HepG2 (cell line): Measurements from ENCODE around the gene FCGBP. TPM values are rescaled to one million over a fixed set of nuclear protein-coding genes. Genes with fewer than 3 reads are reported as not detected.
A peak's percentile ranks its signal among the peaks of the same experiment; 100 is the strongest.
"Not testable (repeated sequence)": the region's sequence is repeated elsewhere in the genome, so short reads cannot be mapped to it uniquely, and the experiment has no call there.

Experiments used
- ATAC-seq: fragments of 200-7000 bp; cut with Tn5 transposase; 3 replicates; pipeline ENCODE4 v1.9.1; 2020; ENCODE audit warnings: mild to moderate bottlenecking, moderate library complexity
- BruUV-seq: library from RNA; stranded (reverse); fragments of 400-500 nt; replicated peaks from 2 replicates; lab custom pipeline; 2021; lab: Mats Ljungman, UMichigan
- CTCF ChIA-PET: fragments of 300-600 bp; formaldehyde crosslinking; extraction: SDS; loops from one replicate; lab custom pipeline; 2021; ENCODE audit warnings: low total read pairs, inconsistent platforms, low intra/inter-chr PET ratio; lab: Yijun Ruan, JAX
- POLR2A ChIA-PET: fragments of 350-600 bp; sonication (Branson Sonifier 250); formaldehyde crosslinking; loops from one replicate; lab custom pipeline; 2020; ENCODE audit warnings: antibody characterized with exemption, inconsistent platforms; lab: Yijun Ruan, JAX
- DNase-seq: peaks from one replicate; pipeline ENCODE4 v3.0.0-alpha.2; 2015; ENCODE audit warnings: low spot score
- FAIRE-seq: peaks from 3 replicates; lab custom pipeline; 2011; peaks lifted over from hg19 to GRCh38; lab: Jason Lieb, UNC
- H2AFZ ChIP-seq: one replicate; pipeline ENCODE4 v1.6.1; 2011; ENCODE audit warnings: low read length, inconsistent platforms
- H3K27ac ChIP-seq: fragments of 300-600 bp; 3 replicates; pipeline ENCODE4 v1.8.0; 2011; ENCODE audit warnings: mixed run types, mild to moderate bottlenecking, mixed read lengths, low read length, inconsistent platforms; ENCODE audit not compliant: insufficient read depth; ENCODE audit errors: extremely low read length
- H3K27me3 ChIP-seq, 2 experiments: fragments of 200-600 bp in 1 of 2; 2 replicates in 1 of 2; 3 replicates in 1 of 2; pipeline versions ENCODE4 v1.6.0 to v1.8.0; 2011; ENCODE audit warnings: low read length in 2 of 2, mild to moderate bottlenecking in 2 of 2, moderate library complexity in 2 of 2, inconsistent platforms in 1 of 2; ENCODE audit not compliant: insufficient read depth in 2 of 2, control insufficient read depth in 1 of 2
- H3K36me3 ChIP-seq, 2 experiments: fragments of 200-600 bp in 1 of 2; replicated peaks in 1 of 2; 2 replicates in 1 of 2; 3 replicates in 1 of 2; pipeline versions ENCODE4 v1.5.1 to v1.8.0; 2011; ENCODE audit warnings: low read length in 2 of 2, inconsistent platforms in 1 of 2; ENCODE audit not compliant: insufficient read depth in 2 of 2, control insufficient read depth in 1 of 2
- H3K4me1 ChIP-seq: 2 replicates; pipeline ENCODE4 v1.5.1; 2012; ENCODE audit warnings: low read length, inconsistent platforms; ENCODE audit not compliant: insufficient read depth
- H3K4me2 ChIP-seq: 2 replicates; pipeline ENCODE4 v1.6.0; 2011; ENCODE audit warnings: low read depth, low read length, inconsistent platforms
- H3K4me3 ChIP-seq, 3 experiments: fragments of 200-600 bp in 1 of 3; sonication (generic), shearing (Covaris generic) in 1 of 3; replicated peaks in 1 of 3; 2 replicates each; pipeline ENCODE4 v1.5.1; 2011 to 2016; ENCODE audit warnings: low read length in 3 of 3, inconsistent platforms in 2 of 3, low read depth in 2 of 3, mild to moderate bottlenecking in 2 of 3, control low read depth in 1 of 3, mixed read lengths in 1 of 3; ENCODE audit not compliant: insufficient read depth in 1 of 3
- H3K79me2 ChIP-seq: one replicate; pipeline ENCODE4 v1.6.1; 2011; ENCODE audit warnings: low read length, inconsistent platforms; ENCODE audit not compliant: insufficient read depth
- H3K9ac ChIP-seq: 2 replicates; pipeline ENCODE4 v1.6.0; 2011; ENCODE audit warnings: mild to moderate bottlenecking, low read depth, low read length, inconsistent platforms; ENCODE audit not compliant: insufficient read depth
- H3K9me3 ChIP-seq: 2 replicates; pipeline ENCODE4 v1.5.1; 2012; ENCODE audit warnings: mild to moderate bottlenecking, low read length
- H4K20me1 ChIP-seq: 2 replicates; pipeline ENCODE4 v1.6.0; 2011; ENCODE audit warnings: inconsistent platforms, mild to moderate bottlenecking, low read length, moderate library complexity; ENCODE audit not compliant: insufficient read depth
- DNMT1 ChIP-seq: sonication (generic); formaldehyde crosslinking; IDR thresholded peaks from 2 replicates; pipeline ENCODE4 v1.5.1; 2020; ENCODE audit warnings: mild to moderate bottlenecking, missing genetic modification reagents
- FOXA1 ChIP-seq, 2 experiments: fragments of 450-650 bp in 1 of 2; sonication (generic) in 1 of 2; formaldehyde crosslinking in 1 of 2; IDR thresholded peaks; 2 replicates each; pipeline versions ENCODE4 v1.4.0 to v1.6.1; 2016 to 2020; ENCODE audit warnings: missing genetic modification reagents in 1 of 2
- GABPB1 ChIP-seq: IDR thresholded peaks from 2 replicates; pipeline ENCODE4 v1.6.1; 2016; ENCODE audit warnings: mild to moderate bottlenecking, missing genetic modification reagents, moderate library complexity, missing compliant biosample characterization
- SYNCRIP ChIP-seq: fragments of 200-400 bp; formaldehyde crosslinking; IDR thresholded peaks from 2 replicates; pipeline ENCODE4 v1.6.1; 2018; ENCODE audit warnings: mild to moderate bottlenecking, low read depth, low read length; ENCODE audit not compliant: insufficient read depth
- ZBTB38 ChIP-seq: sonication (generic); formaldehyde crosslinking; IDR thresholded peaks from 2 replicates; pipeline ENCODE4 v1.5.1; 2020; ENCODE audit warnings: mild to moderate bottlenecking, missing genetic modification reagents
- ZNF121 ChIP-seq: sonication (generic); formaldehyde crosslinking; IDR thresholded peaks from 2 replicates; pipeline ENCODE4 v1.5.0; 2020; ENCODE audit warnings: mild to moderate bottlenecking, missing genetic modification reagents
- WGBS: methylation state at CpG from one replicate; pipeline ENCODE4 v1.1.6; 2017; ENCODE audit warnings: low lambda C conversion rate; 5-methylcytosine and 5-hydroxymethylcytosine counted together
- in situ Hi-C: cut with HindIII; loops from 2 replicates; pipeline ENCODE4 v1.10.0; 2017; ENCODE audit warnings: low pct_unique_long_range_greater_than_20kb; ENCODE audit not compliant: extremely low pct_ligation_motif_present
- intact Hi-C: fragments of 100-400 bp; cut with micrococcal nuclease; formaldehyde crosslinking; loops from one replicate; pipeline ENCODE4 v1.10.0; 2022; ENCODE audit not compliant: unreplicated experiment
- polyA plus RNA-seq, 8 experiments: library from polyadenylated mRNA; depleted of rRNA in 3 of 8; stranded (reverse) in 7 of 8; unstranded in 1 of 8; fragments of >200 nt; fragmentation: Illumina TruSeq in 4 of 8; extraction: Trizol in 4 of 8; gene quantifications; 2 replicates each; pipeline versions ENCODE4 v1.2.1 to v1.2.3, GENCODE V29; 2011 to 2016; ENCODE audit warnings: low read depth in 4 of 8, missing spikeins in 1 of 8, mixed read lengths in 1 of 8; ENCODE audit not compliant: insufficient read depth in 1 of 8
- total RNA-seq, 5 experiments: library from RNA; depleted of rRNA; stranded (reverse); fragments of >200 nt; fragmentation: Illumina TruSeq; extraction: Trizol; gene quantifications; 2 replicates each; pipeline ENCODE4 v1.2.3, GENCODE V29; 2016; ENCODE audit warnings: low read depth in 1 of 5
- TF ChIP-seq, protein P1 (sequence below): sonication (generic); formaldehyde crosslinking; IDR thresholded peaks from 2 replicates; pipeline ENCODE4 v1.4.0; 2020; ENCODE audit warnings: missing genetic modification reagents
- TF ChIP-seq, protein P2 (sequence below): sonication (generic); formaldehyde crosslinking; IDR thresholded peaks from 2 replicates; pipeline ENCODE4 v1.5.1; 2020; ENCODE audit warnings: mild to moderate bottlenecking, missing genetic modification reagents, moderate library complexity

Gene FCGBP
- total and polyA plus RNA-seq, 2 of the 13 experiments (the other 11 are each of a cell fraction or from before 2014, with no cell fraction given), result 1.3 to 7.0 TPM

DNA sequence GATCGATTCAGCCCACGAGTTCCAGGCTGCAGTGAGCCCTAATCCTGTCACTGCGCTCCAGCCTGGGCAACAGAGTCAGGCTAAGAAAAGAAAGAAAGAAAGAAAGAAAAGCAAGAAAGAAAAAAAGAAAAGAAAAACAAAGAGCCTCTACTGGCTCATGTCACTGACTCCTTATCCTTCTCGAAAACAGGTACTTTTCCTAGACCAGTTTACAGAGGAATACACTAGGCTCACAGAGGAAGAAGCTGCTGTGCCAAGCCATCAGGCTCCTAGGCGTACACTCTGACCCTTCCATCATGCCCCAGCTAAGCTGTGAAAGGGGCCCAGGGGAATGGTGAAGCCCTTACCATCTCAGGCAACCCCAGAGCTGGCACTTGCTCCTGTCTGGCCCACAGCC is 41.9 kb downstream of the FCGBP start:
- H3K79me2 ChIP-seq, POLR2A ChIA-PET, FAIRE-seq, H3K36me3 ChIP-seq, DNase-seq, CTCF ChIA-PET, H3K4me2 ChIP-seq, H3K27me3 ChIP-seq, H2AFZ ChIP-seq, ATAC-seq, H3K4me3 ChIP-seq, H3K27ac ChIP-seq, intact Hi-C loops, H3K9ac ChIP-seq, H4K20me1 ChIP-seq, BruUV-seq, H3K9me3 ChIP-seq: not testable (repeated sequence)
- in situ Hi-C loops, result loop anchor here (5.0 kb wide), 1 partner anchor 80 kb away; the partner anchor contains the start of gene PSMC4
- WGBS, result 77% methylated on average over 5 of the region's 5 CpGs
- H3K4me1 ChIP-seq, result peaks cover 18% of the 10 kb centered on the region

DNA sequence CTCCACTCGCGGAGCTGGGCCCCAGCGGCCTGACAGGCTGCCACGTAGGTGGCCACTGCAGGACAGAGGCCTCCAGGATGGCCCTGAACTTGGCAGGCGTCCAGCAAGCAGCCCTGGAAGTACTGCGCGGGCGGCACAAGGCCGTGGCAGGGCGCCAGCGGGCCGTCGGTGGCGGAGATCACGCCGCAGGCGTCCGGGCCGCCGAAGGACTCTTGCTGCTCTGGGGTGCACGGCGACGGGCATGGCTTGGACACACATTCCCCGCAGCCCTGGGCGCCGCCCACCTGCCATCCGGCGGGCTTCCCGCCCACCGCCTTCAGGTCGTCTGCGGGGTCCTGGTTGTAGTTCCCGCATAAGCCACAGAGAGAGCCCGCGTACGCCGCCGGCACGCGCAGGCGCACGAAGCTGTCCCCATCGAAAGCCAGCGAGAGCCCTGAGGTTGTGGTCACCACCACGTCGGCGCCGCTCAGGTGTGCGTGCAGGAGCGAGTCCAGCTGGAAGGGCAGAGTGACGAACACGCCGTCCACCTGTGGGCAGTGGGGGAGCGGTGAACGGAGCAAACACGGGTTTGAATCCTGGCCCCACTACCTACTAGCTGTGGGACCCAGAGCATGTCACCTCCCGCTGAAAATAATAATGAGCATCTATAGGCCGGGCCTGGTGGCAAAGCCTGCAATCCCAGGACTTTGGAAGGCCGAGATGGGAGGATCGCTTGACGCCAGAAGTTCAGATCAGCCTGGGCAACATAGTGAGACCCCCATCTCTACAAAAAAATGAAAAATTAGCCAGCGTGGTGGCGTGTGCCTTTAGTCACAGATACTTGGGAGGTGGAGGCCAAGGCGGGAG is 42.6 kb downstream of the FCGBP start:
- ATAC-seq; H2AFZ ChIP-seq; H3K27me3 ChIP-seq; H3K9ac ChIP-seq; H4K20me1 ChIP-seq; H3K4me2 ChIP-seq; H3K27ac ChIP-seq; FAIRE-seq; H3K79me2 ChIP-seq; DNase-seq; H3K9me3 ChIP-seq; H3K36me3 ChIP-seq; CTCF ChIA-PET; H3K4me3 ChIP-seq; BruUV-seq; intact Hi-C loops; TF ChIP-seq FOXA1 (IDR thresholded peaks at IDR 0.05): not testable (repeated sequence)
- WGBS, result 98% methylated on average over 64 of the region's 64 CpGs
- in situ Hi-C loops, result loop anchor here (5.0 kb wide), 1 partner anchor 80 kb away; the partner anchor contains the start of gene PSMC4
- TF ChIP-seq FOXA1 (CRISPR knock-in tag; IDR thresholded peaks at IDR 0.05) (0 out of 2 replicates have a peak, but pooled peaks have one; percentile 8), GABPB1 (CRISPR knock-in tag) (0 out of 2 replicates have a peak, but pooled peaks have one; percentile 7), ZBTB38 (CRISPR knock-in tag) (peak; percentile 8), SYNCRIP (0 out of 2 replicates have a peak, but pooled peaks have one; percentile 76), DNMT1 (CRISPR knock-in tag) (peak; percentile 70; the same call in 1 of the 2 replicates), ZNF121 (CRISPR knock-in tag) (peak; percentile 65; the same call in 1 of the 2 replicates)
- TF ChIP-seq, protein P1, sequence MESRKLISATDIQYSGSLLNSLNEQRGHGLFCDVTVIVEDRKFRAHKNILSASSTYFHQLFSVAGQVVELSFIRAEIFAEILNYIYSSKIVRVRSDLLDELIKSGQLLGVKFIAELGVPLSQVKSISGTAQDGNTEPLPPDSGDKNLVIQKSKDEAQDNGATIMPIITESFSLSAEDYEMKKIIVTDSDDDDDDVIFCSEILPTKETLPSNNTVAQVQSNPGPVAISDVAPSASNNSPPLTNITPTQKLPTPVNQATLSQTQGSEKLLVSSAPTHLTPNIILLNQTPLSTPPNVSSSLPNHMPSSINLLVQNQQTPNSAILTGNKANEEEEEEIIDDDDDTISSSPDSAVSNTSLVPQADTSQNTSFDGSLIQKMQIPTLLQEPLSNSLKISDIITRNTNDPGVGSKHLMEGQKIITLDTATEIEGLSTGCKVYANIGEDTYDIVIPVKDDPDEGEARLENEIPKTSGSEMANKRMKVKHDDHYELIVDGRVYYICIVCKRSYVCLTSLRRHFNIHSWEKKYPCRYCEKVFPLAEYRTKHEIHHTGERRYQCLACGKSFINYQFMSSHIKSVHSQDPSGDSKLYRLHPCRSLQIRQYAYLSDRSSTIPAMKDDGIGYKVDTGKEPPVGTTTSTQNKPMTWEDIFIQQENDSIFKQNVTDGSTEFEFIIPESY, result peak; percentile 57; the same call in 1 of the 2 replicates
- TF ChIP-seq, protein P2, sequence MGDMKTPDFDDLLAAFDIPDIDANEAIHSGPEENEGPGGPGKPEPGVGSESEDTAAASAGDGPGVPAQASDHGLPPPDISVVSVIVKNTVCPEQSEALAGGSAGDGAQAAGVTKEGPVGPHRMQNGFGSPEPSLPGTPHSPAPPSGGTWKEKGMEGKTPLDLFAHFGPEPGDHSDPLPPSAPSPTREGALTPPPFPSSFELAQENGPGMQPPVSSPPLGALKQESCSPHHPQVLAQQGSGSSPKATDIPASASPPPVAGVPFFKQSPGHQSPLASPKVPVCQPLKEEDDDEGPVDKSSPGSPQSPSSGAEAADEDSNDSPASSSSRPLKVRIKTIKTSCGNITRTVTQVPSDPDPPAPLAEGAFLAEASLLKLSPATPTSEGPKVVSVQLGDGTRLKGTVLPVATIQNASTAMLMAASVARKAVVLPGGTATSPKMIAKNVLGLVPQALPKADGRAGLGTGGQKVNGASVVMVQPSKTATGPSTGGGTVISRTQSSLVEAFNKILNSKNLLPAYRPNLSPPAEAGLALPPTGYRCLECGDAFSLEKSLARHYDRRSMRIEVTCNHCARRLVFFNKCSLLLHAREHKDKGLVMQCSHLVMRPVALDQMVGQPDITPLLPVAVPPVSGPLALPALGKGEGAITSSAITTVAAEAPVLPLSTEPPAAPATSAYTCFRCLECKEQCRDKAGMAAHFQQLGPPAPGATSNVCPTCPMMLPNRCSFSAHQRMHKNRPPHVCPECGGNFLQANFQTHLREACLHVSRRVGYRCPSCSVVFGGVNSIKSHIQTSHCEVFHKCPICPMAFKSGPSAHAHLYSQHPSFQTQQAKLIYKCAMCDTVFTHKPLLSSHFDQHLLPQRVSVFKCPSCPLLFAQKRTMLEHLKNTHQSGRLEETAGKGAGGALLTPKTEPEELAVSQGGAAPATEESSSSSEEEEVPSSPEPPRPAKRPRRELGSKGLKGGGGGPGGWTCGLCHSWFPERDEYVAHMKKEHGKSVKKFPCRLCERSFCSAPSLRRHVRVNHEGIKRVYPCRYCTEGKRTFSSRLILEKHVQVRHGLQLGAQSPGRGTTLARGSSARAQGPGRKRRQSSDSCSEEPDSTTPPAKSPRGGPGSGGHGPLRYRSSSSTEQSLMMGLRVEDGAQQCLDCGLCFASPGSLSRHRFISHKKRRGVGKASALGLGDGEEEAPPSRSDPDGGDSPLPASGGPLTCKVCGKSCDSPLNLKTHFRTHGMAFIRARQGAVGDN (CRISPR knock-in tag), result peak; percentile 48; the same call in 1 of the 2 replicates
- H3K4me1 ChIP-seq, result peaks cover 16% of the 10 kb centered on the region
- POLR2A ChIA-PET, result interaction anchor here (1.9 kb wide), 1 partner anchor 79 kb away, joined by 6 read pairs; the partner anchor contains the start of gene PSMC4
